Measurements from ENCODE around the gene JMY. TPM values are rescaled to one million over a fixed set of nuclear protein-coding genes. Genes with fewer than 3 reads are reported as not detected.

JMY gene, protein sequence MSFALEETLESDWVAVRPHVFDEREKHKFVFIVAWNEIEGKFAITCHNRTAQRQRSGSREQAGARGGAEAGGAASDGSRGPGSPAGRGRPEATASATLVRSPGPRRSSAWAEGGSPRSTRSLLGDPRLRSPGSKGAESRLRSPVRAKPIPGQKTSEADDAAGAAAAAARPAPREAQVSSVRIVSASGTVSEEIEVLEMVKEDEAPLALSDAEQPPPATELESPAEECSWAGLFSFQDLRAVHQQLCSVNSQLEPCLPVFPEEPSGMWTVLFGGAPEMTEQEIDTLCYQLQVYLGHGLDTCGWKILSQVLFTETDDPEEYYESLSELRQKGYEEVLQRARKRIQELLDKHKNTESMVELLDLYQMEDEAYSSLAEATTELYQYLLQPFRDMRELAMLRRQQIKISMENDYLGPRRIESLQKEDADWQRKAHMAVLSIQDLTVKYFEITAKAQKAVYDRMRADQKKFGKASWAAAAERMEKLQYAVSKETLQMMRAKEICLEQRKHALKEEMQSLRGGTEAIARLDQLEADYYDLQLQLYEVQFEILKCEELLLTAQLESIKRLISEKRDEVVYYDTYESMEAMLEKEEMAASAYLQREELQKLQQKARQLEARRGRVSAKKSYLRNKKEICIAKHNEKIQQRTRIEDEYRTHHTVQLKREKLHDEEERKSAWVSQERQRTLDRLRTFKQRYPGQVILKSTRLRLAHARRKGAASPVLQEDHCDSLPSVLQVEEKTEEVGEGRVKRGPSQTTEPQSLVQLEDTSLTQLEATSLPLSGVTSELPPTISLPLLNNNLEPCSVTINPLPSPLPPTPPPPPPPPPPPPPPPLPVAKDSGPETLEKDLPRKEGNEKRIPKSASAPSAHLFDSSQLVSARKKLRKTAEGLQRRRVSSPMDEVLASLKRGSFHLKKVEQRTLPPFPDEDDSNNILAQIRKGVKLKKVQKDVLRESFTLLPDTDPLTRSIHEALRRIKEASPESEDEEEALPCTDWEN
- 1.7 to 3.8 TPM (median 3.5 TPM) in 5 replicates for total RNA-seq (2022; extraction: Qiagen RNA extraction; ENCODE audit: low read depth)

DNA sequence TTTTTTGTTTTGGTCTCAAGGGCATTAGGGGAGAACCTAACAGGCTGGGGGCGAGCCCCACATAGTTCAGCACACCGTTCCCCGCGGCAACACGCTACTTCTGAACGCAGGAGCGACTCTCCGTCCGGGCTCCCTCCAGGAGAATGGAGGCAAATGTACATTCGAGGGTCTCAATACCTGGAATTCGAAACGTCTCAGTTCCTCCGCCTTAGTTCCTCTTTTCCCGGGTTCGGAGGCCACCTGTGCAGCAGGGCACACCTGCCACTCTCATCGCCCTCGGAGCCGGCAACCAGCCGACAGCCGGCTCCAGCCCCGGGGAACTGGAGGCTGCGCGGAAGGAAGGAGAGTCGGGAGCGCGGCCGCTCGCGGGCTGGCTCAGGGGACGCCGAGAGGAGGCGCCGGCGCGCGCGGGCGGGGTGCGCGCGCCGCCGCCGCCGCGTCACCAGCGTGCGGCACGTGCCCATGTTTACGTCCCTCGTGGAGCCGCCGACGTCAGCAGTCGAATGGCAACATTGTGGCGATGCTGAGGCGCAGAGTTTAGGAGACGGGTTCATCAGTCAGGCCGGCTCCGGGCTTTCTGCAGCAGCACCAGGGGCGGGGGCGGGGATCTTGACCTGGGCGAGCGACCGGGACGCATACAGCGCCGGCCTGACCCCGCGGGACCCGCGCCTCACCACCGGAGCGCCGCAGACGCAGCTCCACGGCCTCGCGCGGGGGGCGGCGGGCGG, at the start of gene JMY:
TSS of gene JMY (plus strand) at position 498 of the 728 bp plus-strand sequence. CDS start 520 bp downstream, outside the sequence.

Other genes with a start within 250 kb of the JMY start
- not detected in 5 replicates for gene DMGDH, start 166.5 kb upstream of the JMY start, total RNA-seq (2022; extraction: Qiagen RNA extraction; ENCODE audit: low read depth)
- 0.15 TPM in 1 of 5 replicates, not detected in the others for gene BHMT2, start 166.4 kb upstream of the JMY start, total RNA-seq (2022; extraction: Qiagen RNA extraction; ENCODE audit: low read depth)
- 0.05 TPM in 1 of 5 replicates, not detected in the others for gene BHMT, start 124.3 kb upstream of the JMY start, total RNA-seq (2022; extraction: Qiagen RNA extraction; ENCODE audit: low read depth)

Data from A549 treated with RU486 at 1 μM for 4 hours (cell line).